Inferior parietal cortex (tissue), 1 donor: ENCODE results near the gene MAG.

Source experiments
- DNase-seq: peaks from one replicate; pipeline ENCODE4 v3.0.0-alpha.2; 2016; ENCODE audit errors: extremely low spot score

Gene MAG

DNA sequence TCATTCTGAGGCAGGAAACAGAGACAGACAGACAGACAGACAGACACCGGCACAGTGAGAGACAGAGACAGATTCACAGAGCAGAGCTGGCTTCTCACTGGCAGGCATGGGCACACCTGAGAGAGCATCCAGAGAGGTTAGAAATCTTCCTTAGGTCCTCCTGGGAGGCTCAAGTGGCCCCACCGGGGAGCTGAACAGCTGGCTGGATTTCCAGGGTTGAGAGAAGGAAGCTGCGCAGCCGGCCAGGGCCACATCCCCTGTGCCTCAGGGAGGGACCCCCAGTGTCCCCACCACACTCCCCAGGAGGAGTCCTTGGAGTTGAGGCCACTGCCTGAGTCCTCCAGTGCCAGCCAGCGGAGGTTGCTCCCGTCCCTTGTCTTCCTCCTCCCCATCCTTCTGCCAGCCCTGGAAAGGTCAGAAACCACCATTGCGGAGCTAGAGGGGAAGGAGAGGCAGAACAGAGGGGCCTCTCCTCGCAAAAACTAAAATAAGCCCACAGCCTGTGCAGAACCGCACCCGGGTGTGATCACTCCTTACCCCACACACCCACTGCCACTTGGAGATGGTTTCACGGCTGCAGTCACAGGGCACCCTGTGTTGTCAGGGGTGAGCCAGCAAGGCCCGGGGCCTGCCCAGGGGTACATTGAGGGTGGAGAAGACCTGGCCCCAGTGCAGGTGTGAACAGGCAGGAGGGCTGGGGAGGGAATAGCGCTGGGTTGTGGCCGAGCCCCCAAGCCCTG is 70.5 kb downstream of the MAG start:
- no peak for DNase-seq

DNA sequence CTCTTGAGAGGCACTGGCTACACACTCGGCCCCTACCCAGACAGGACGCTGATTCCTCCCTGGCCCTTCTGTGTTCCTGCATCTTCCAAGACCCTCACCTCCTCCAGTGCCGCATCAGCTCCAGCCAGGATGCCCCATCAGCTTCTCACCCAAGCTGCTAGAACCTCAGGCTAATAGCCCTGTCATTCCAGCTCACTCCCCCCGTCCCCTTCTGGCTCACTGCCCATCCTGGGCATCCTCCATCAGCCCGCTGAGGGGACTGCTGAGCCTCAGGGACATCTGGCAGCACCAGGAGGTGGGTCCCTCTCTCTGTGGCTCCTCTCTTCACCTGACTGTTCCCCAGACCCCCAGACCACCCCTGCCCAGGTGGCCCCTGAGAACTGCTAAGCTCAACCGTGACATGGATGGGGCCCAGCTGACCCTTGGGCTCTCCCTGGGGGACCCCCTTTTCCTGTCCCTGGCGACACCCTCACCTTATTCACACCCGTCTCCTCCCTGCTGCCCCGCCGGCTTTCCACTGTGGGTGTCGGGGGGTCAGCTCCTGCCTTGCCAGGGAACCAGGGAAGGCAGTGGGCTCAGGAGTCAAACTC is 71.1 kb downstream of the MAG start:
- DNase-seq = no peak
